Measurements from ENCODE around the gene ZNF860.
"Not testable (repeated sequence)": the region's sequence is repeated elsewhere in the genome, so short reads cannot be mapped to it uniquely, and the experiment has no call there.

ZNF860 gene

DNA sequence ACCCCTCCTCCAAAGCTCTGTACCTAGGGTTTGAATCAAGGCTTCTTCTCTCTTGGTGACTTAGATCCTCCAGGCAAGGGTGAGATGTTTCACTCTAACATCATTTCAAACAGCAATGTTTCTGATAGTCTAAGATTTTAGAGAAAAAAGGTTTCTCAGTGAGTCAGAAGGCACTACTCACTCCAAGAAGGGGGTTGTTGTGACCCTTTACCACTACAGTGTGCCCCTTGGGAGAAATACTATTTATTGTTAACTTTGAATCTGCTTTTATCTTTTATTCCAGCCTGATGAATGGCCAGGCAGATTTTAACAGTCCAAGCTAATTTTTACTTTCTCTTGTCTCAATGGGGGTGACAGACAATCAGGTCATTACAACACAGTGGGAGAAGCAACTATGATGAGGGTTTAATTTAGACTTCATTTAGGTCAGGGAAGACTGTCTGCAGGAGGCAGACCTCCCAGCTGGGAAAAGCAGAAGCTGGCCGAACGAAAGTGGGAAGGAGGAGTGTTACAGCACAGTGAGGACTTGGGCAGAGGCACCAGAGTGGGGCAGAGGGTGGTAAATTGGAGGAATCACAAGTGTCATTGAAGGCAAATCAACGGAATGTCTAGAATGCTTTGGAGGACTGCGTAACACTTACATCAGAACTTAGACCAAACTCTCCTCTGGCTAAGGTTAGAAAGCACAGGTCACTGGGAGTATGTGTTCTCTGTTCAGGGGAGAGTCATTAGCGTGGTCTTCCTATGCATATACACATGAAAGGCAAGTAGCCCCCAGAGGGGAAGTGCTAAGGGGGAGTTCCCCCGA, 21.2 kb downstream of the ZNF860 start:
- TF ChIP-seq, protein P1, sequence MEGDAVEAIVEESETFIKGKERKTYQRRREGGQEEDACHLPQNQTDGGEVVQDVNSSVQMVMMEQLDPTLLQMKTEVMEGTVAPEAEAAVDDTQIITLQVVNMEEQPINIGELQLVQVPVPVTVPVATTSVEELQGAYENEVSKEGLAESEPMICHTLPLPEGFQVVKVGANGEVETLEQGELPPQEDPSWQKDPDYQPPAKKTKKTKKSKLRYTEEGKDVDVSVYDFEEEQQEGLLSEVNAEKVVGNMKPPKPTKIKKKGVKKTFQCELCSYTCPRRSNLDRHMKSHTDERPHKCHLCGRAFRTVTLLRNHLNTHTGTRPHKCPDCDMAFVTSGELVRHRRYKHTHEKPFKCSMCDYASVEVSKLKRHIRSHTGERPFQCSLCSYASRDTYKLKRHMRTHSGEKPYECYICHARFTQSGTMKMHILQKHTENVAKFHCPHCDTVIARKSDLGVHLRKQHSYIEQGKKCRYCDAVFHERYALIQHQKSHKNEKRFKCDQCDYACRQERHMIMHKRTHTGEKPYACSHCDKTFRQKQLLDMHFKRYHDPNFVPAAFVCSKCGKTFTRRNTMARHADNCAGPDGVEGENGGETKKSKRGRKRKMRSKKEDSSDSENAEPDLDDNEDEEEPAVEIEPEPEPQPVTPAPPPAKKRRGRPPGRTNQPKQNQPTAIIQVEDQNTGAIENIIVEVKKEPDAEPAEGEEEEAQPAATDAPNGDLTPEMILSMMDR (IDR thresholded peaks at IDR 0.05; ENCODE audit: insufficient read depth, low read depth, low read length, missing control alignments) = no peak
- no peak overlapping the region for H3K4me3 ChIP-seq (ENCODE audit: low read length)
- DNase-seq (ENCODE audit: low read depth) = no peak

DNA sequence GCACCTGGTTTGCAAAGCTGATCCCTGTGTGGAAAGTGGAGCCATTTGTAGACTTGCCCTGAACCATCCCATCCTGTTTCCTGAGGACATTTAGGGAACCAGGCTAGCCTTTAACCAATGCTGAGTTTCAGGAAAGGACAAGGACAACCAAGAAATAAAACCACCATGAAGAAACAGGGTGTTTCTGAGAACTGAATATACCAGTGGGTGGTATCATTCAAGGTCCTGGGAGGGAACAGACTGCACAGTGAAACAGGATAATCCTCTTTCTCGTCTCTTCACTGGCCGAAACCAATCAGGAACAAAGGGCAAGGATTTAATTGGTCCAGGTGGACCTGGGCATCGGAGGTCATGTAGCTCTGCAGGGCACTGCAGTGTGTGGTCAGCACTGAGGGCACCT, 21.8 kb downstream of the ZNF860 start:
- H3K4me3 ChIP-seq (ENCODE audit: low read length) = no peak overlapping the region
- TF ChIP-seq, protein P1 (IDR thresholded peaks at IDR 0.05; ENCODE audit: insufficient read depth, low read depth, low read length, missing control alignments) = no peak
- no peak for DNase-seq (ENCODE audit: low read depth)

DNA sequence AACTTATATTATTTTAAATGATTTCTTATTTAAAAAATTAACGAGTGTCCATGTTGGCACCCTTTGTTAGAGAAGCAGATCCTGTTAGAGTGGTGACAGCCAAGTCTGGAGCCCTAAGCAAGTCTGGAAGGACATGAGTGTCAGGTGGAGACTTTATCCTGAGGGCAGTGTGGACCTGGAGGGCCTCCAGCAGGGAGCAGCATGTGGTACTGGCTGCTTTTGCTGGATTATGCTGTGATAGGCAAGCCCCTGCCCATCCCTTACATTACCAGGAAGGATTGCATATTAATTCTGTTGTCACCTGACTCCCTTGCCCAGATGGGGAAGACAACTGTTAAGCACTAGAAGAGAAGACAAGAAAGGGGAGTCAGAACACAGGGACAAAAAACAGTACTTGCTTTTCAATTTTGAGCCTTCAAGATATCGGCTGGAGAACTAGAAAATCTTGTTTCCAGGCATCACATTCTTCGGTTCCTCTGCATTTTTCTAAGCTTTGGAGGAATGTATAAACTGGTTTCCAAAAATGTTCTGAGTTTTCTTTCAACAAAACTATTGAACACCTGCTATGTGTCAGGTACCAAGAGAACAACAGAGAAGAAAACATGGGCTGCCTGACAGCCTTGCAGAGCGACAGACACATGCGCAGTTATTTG, 22.7 kb downstream of the ZNF860 start:
- DNase-seq (ENCODE audit: low read depth) = peak; percentile 51
- no peak overlapping the region for H3K4me3 ChIP-seq (ENCODE audit: low read length)
- TF ChIP-seq, protein P1 (IDR thresholded peaks at IDR 0.05; ENCODE audit: insufficient read depth, low read depth, low read length, missing control alignments) = peak; percentile 48

DNA sequence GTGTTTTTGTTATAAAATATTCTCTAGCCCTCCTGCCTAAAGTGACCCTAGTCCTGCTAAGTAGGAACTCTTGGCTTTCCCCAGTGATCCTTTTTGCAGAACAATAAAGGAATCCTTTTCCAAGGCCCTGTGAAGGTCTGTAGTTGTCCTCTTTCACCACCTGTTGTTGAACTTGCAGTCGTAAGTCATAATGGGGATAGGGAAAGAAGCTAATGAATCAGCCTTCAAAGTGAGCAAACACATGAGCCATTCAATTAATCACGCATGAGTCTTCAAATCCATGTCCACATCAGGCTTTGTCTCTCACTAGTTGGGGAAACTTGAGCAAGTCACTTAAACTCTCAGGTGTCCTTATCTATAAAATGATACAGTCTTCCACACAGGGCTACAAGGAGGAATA, 27.6 kb downstream of the ZNF860 start:
- H3K4me3 ChIP-seq (ENCODE audit: low read length) = no peak overlapping the region
- peak; percentile 95 for DNase-seq (ENCODE audit: low read depth)
- TF ChIP-seq, protein P1 (IDR thresholded peaks at IDR 0.05; ENCODE audit: insufficient read depth, low read depth, low read length, missing control alignments) = no peak

DNA sequence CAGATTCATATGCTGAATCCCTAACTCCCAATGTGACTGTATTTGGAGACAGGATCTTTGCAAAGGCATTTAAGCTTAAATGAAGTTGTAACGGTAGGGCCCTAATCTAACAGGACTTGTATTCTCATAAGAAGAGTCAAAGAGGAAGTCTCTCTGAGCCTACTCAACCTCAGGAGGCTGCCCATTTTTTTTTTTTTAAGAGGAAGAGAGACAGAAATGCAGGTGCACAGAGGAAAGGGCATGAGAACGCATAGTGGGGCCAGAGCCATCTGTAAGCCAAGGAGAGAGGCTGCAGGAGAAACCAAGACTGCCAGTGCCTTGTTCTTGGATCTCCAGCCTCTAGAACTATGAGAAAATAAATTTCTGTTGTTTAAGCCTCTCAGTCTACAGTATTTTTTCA, 28.4 kb downstream of the ZNF860 start:
- DNase-seq (ENCODE audit: low read depth) = no peak
- H3K4me3 ChIP-seq (ENCODE audit: low read length) = no peak overlapping the region
- TF ChIP-seq, protein P1 (IDR thresholded peaks at IDR 0.05; ENCODE audit: insufficient read depth, low read depth, low read length, missing control alignments) = no peak

DNA sequence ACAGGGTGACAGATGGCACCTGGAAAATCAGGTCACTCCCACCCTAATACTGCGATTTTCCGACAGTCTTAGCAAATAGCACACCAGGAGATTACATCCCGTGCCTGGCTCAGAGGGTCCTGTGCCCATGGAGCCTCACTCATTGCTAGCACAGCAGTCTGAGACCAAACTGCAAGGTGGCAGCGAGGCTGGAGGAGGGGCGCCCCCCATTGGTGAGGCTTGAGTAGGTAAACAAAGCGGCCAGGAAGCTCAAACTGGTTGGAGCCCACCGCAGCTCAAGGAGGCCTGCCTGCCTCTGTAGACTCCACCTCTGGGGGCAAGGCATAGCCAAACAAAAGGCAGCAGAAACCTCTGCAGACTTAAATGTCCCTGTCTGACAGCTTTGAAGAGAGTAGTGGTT, 29.1 kb downstream of the ZNF860 start:
- DNase-seq (ENCODE audit: low read depth); H3K4me3 ChIP-seq (ENCODE audit: low read length): not testable (repeated sequence)

DNA sequence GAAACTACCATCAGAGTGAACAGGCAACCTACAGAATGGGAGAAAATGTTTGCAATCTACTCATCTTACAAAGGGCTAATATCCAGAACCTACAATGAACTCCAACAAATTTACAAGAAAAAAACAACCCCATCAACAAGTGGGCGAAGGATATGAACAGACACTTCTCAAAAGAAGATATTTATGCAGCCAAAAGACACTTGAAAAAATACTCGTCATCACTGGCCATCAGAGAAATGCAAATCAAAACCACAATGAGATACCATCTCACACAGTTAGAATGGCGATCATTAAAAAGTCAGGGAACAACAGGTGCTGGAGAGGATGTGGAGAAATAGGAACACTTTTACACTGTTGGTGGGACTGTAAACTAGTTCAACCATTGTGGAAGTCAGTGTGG, 34.1 kb downstream of the ZNF860 start:
- not testable (repeated sequence) for DNase-seq (ENCODE audit: low read depth); H3K4me3 ChIP-seq (ENCODE audit: low read length)

DNA sequence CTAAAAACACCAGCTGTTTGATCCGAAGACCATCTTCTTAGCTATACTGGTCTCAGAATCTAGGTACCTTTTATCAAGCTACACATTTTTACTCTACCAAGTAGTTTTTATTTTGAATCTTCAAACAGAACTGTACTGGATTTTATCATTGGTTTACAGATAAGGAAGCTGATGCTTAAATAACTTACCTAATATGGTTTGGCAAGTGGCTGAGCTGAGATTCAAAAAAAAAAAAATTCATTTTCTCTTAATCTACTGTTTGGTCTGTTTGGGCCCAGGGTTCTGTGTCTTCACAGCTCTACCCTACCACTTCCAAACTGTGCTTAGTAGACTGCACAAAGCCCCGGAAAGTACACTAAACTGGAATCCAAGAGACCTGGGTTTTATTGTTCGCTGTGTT, 35.7 kb downstream of the ZNF860 start:
- TF ChIP-seq, protein P1 (IDR thresholded peaks at IDR 0.05; ENCODE audit: insufficient read depth, low read depth, low read length, missing control alignments) = no peak
- H3K4me3 ChIP-seq (ENCODE audit: low read length) = no peak overlapping the region
- DNase-seq (ENCODE audit: low read depth) = no peak
